ENCODE data around the gene SEMA3B.
"Not testable (repeated sequence)": the region's sequence is repeated elsewhere in the genome, so short reads cannot be mapped to it uniquely, and the experiment has no call there.

Gene SEMA3B

DNA sequence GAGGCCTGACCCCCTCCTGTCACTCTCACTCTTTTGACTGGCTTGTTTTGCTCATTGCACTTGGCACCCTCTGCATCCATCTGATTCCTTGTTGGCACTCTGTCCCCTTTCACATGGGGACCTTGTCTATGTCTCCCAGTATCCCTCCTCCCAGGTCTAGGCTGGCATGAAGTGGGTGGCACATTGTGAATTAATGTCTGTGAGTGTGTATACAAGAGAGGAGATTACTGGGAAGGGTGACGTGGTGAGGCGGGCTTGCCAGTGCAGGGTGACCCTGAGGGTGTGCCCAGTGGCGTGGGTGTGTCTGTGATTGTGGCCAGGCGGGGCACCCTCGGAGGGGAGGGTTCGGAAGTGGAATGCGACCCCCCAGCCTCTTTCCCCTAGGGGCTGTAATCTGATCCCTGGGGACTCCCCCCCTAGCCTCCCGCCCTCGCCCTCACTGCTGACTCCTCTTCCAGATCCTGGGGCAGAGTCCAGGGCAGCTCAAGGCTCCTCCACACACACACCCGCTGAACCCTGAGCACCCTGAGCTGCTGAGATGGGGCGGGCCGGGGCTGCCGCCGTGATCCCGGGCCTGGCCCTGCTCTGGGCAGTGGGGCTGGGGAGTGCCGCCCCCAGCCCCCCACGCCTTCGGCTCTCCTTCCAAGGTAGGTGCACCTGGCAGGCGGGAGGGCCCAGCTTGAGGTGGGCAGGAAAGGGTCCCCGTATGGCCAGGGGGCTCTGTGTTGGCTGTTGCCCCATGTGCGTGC lies at the start of gene SEMA3B:
Gene SEMA3B (plus strand): TSS at position 445 of the 749 bp plus-strand sequence. CDS start 94 bp downstream, at position 539.
- in situ Hi-C loops (cut with MboI; ENCODE audit: low sequenced_read_pairs): no loop called here

DNA sequence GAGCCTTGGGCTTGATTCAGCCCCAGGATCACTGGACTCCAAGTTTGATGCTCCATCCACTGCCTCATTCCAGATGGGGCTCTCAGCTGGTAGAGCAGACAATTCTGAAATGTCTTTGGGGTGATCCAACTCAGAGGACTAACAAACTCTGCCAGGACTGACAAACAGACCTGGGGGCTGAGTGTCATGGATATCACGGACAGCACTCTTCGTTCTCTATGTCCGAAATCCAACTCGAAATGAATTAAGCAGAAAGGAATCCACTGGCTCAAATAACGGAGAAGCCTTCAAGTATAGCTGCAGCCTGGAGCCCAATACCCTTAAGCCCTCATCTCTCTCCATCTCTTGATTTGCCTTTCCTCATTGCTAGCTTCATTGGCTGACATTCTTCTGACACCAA lies 49.7 kb upstream of the SEMA3B start:
- in situ Hi-C loops (cut with MboI; ENCODE audit: low sequenced_read_pairs): no loop called here

DNA sequence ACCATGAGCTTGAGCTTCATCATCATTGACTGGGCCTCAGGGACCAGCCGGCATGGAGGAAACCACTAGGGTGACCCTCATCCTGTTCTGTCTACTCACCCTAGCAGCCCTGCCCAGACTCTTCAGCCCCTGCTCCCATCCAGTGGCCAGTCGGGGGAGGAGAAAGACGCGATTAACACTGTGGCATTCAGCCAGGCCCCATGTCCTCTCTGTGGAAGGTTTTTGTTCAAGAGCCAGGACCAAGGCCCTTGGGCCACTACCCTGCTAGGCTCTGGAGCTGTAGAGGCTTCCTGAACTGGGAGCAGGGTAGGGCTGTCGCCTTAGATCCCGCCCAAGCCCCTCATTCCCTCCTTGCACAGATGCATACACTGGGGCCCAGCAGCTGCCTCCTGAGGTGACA lies 48.8 kb upstream of the SEMA3B start:
- in situ Hi-C loops (cut with MboI; ENCODE audit: low sequenced_read_pairs): no loop called here

DNA sequence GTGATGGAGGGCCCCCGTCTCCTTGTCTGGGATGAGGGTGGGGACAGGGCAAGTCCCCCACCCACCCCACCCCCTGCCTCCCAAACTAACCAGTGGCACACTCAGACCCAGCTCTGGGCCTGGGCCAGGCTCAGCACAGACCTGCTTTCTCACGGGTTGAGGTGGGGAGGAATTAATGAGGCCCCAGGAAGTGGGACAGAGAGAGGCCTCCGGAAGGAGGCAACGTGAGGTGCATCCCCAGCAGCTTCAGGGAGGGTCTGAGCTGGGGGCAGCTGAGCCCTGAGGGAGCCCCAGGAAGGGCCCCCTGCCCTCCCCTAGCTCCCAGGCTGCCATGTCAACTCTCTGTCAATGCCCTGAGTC lies 47.9 kb upstream of the SEMA3B start:
- in situ Hi-C loops (cut with MboI; ENCODE audit: low sequenced_read_pairs): no loop called here

DNA sequence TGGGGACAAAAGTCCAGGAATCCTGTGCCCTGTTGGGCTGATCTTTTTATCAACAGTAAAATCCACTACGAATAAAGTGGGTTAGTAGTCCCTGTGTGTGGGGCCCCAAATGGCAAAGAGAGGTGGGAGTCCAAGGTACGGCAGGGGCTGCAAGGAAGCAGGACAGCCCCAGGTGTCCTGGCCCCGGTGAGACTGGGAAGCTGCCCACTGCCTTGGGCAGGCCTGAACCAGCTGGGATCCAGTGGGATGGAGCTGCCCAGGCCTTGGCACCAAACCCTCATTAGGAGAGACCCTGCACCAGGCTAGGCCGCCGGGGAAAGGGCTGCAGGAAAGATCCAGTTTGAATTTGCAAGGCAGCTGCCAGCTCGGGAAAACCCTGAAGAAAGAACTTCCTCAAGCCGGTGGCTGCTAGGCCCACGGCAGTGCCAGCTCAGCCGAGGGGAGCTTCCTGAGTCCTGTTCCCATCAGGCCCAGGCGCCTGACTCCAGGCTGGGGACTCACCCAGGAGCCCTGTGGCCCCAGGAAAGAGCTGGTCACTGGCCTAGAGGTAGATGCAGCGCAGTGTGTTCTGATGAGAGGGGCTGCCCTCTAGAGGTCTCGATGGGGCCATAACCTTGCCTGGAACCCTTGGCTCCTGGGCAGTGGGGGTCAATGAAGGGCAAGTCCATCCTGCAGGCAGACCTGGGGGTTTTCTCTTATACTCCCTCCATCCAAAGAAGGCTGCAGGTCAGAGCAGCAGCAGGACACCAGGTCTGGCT lies 47.4 kb upstream of the SEMA3B start:
- in situ Hi-C loops (cut with MboI; ENCODE audit: low sequenced_read_pairs): no loop called here

DNA sequence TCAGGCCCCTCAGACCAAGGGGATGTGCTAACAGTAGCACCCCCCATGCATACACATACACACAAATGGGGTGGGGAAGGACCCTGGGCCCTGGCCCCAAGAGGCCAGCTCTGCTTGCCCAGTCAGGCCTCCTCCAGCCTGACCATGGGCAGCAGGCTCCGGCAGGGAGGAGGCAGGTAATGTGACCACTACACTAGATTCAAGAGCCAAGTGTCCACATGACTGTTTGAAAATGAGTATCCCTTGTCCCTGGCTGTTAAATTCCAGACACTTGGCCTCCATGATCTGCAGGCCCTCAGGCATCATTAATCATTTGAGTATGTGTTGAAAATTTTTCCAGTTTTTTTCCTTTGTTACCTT lies 46.8 kb upstream of the SEMA3B start:
- in situ Hi-C loops (cut with MboI; ENCODE audit: low sequenced_read_pairs): no loop called here

DNA sequence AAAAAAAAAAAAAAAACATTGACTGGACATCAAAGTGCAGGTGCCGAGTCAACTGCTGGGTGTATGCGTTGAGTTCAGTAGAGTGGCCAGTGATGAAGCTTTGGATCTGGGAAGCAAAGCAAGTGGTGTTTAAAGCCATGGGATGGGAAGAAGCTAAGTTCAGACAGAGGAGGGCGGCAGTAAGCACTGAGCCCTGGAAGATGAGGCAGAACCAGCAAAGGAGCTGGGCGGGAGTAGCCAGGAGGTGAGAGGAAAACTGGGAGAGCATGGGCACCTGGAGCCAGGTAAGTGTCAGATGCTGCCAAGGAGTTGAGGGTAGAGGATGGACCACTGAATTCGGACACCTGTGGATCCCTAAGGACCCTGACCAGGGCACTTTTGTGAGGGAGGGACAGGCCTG lies 44.3 kb upstream of the SEMA3B start:
- in situ Hi-C loops (cut with MboI; ENCODE audit: low sequenced_read_pairs): no loop called here

DNA sequence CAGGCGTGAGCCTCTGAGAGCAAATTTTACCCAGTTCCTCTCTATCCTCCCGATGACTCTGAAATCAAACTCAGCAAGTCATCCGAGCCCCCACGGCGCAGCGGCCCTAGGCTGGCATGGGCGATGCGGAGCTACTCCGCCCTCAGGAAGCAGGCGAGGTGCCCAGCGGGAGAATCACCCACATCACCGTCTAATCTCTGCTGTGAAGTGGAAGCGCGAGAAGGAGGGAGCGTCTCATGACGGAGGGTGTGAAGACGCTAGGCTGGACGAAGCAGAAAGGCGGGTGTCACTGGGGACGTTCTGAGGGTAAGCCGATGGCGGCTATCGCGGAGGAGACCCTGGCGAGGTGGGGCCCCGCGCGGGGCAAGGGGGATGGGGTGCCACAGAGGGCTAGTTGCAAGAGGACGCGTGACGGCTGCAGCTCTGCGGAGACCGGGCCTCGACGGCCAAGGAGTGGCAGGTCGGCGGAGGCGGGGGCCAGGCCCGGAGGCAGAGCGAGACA lies 42.0 kb upstream of the SEMA3B start:
- in situ Hi-C loops (cut with MboI; ENCODE audit: low sequenced_read_pairs): no loop called here

DNA sequence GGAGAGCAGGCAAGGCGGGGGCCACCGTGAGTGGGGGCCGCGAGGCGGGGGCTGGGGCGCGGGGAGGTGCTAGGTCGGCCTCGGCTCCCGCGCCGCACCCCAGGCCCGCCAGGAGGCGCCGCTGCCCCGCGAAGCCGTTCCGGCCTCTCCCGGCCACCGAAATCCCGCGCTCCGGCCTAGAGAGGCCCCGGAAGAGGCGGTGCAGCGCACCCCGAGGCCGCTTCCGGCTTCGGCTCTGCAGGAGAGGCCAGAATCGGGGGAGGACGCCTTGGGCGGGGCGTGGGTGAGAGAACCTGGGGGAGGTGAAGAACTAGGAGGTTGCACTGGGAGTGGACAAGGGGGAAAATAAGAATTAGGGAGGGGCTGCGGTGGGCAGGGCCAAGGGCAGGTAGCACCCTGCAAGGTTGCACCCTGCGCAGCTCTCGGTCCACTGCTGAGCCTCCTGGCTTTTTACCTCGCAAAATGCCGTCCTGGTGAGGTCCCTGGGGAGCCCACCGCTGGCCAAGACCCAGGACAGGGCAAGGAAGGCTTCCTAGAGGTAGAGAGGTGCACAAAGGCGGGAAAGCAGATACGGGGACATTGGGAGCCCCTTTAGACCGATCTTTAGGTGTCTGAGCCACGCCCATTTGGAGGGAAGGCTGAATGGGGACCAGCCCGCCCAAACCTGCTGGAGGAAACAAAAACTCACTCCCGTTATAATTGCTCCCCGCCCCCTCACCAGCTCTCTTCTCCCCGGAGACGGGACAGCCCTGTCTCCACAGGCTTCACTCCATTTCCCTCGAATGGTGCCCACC lies 41.4 kb upstream of the SEMA3B start:
- in situ Hi-C loops (cut with MboI; ENCODE audit: low sequenced_read_pairs): no loop called here

DNA sequence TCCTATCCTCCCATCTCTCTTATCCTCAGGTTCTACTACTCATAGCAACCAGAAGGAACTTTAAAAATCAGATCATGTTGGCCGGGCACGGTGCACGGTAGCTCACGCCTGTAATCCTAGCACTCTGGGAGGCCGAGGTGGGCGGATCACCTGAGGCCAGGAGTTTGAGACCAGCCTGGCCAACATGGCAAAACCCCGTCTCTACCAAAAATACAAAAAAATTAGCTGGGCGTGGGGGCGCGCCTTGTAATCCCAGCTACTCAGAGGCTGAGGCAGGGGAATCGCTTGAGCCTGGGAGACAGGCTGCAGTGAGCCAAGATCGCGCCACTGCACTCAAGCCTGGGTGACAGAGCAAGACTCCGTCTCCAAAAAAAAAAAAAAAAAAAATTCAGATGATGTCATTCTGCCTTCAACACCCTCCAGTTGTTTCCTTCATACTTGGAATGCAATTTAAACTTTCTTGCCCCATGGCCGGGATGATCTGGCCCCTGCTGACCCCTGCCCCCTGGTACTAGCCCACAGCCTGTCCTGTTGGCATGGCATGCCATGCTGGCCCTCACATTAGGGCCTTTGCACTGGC lies 40.7 kb upstream of the SEMA3B start:
- in situ Hi-C loops (cut with MboI; ENCODE audit: low sequenced_read_pairs): not testable (repeated sequence)

DNA sequence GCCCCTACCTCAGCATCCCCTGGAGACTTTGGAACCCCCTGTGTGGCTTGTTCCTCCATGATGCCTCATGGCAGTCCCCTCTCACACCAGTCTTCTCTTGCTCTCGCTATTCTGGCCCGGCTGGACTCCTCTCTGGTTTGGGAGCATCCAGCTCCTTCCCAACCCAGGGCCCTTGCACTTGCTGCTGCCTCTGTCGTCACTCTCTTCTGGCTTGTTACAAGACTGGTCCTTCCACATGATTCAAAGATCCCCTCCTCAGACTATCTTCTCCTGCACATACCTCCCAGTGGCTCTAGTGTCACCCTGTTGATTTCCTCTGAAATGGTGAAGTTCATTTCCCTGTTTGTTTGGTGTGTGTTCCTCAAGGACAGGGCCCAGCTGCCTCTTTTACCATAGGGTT lies 39.5 kb upstream of the SEMA3B start:
- in situ Hi-C loops (cut with MboI; ENCODE audit: low sequenced_read_pairs): no loop called here

DNA sequence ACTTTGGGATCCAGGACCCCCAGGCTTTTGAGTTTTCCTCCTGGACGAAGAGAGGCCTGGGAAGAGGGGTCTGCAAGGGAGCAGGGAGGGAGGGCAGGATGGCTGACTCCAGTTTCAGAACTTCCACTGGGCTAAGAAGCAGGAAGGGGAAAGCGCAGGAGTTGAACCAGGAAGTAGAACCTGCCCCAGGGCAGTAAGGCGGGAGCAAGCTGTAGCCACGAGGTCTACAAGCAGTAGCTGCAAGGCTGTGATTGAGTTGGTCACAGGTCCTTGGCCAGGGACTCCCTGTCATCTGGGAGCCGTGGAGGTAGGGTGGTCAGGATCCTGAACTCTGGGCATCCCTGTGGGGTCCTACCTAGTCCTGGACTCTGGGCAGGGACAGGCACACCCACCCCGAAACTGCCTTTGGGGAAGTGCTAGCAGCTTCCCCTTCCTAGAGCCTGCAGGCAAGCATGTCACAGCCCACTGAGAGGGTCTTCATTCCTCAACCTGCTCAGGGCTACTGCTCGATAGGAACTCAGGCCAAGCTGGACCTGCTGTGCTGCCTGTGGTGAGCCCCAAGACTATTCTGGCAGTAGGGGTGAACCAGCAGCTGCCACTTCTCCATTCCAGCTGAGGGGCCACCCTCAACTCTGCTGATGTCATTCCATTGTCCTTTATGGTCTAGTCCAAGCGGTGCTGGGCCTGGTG lies 38.7 kb upstream of the SEMA3B start:
- in situ Hi-C loops (cut with MboI; ENCODE audit: low sequenced_read_pairs): no loop called here

DNA sequence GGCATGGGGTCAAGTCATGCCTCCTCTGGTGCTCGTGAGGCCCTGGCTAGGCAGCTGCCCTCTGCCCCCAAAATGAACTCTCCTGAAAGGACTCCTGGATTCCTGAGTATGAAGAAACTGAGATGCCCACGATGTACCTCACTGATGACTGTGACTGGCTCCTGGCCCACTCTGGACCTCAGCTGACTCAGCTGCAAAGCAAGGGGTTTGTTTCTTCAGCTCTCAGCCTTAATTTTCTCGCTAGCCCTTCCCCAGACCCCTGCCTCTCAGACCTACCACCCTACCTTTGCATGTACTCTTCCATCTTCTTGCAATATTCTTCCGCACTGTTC lies 38.2 kb upstream of the SEMA3B start:
- in situ Hi-C loops (cut with MboI; ENCODE audit: low sequenced_read_pairs): no loop called here

DNA sequence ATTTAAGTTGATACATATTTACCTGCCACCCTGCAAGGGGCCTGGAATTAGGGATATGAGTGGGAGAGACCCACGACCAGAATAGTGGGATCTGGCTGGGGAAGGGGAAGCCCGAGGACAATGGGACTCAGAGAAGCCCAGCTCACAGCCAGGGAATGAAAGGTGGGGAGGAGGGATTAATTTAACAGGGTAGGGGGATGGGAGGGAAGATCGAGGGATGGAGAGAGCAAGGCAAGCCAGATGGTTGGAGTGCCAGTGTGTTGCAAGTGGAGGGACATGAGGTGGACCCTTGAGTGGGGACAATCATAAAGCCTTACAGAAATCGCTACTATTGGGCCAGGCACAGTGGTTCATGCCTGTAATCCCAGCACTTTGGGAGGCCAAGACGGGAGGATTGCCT lies 37.4 kb upstream of the SEMA3B start:
- in situ Hi-C loops (cut with MboI; ENCODE audit: low sequenced_read_pairs): no loop called here

DNA sequence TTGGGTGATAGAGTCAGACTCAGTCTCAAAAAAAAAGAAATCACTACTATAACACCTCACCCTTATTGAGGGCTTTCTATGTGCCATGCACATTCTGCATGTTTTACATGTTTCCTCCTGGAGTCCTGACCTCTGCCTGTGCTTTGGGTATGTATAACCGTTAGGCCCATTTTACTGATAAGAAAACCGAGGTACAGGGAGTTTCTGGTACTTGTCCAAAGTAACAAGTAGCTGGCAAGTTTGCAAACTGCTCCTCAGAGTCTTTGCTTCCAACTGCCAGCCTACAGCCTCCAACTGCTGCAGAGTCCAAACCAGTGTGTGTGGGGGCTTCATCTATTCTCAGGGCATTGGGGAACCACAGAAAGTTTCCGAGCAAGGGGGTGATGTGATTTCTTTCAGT lies 36.6 kb upstream of the SEMA3B start:
- in situ Hi-C loops (cut with MboI; ENCODE audit: low sequenced_read_pairs): no loop called here

DNA sequence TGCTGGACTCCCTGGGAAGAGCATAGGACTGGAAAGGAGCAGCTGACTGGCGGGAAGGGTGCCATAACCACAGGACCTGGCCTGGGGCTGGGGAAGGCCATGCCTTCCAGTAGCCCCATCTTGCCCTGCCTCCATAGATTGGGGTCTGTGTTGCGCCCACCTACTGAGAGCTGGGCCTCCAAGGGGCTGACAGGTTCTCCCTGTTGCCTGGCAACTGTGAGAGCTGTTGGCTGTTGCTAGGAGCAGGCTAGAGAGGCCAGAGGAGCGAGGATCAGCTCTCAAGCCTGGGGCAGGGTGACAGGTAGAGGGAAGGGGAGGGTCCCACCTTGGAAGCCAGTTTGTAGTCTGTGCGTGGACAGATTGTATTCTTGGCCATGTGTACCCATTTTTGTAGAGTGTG lies 35.8 kb upstream of the SEMA3B start:
- in situ Hi-C loops (cut with MboI; ENCODE audit: low sequenced_read_pairs): no loop called here

DNA sequence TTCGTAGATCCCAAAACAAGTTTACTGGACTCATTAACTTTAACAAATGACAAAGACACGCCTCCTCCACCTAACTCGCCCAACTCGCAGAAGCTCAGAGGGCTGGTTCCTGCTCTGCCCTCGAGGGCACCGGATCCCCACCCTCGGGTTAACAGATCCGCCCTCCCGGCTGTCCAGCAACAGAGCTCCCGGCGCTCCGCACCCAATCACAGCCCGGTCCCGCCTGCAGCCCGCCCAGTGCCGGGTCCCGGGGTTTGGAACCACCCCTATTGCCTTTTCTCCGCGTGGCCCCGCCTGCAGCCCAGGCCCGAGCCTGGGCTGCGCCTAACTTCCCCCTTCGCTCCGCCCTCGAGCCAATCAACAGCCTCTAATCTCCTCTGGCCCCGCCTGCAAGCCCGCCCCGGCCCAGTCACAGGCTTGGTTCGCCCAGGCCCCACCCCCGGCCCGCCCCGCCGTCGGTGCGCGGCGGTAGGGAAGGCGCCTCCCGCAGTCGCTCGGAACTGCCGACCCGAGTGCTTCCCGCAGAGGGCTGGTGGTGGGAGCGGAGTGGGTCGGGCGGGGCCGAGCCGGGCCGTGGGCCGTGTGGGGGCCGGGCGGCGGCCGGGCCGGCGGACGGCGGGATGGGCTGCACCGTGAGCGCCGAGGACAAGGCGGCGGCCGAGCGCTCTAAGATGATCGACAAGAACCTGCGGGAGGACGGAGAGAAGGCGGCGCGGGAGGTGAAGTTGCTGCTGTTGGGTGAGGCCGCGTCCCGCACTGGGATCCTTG lies 33.0 kb upstream of the SEMA3B start, which contains the start of gene GNAI2:
Gene GNAI2 (plus strand): TSS at position 489 of the 768 bp plus-strand sequence. CDS start 132 bp downstream, at position 621.
- in situ Hi-C loops (cut with MboI; ENCODE audit: low sequenced_read_pairs): no loop called here

DNA sequence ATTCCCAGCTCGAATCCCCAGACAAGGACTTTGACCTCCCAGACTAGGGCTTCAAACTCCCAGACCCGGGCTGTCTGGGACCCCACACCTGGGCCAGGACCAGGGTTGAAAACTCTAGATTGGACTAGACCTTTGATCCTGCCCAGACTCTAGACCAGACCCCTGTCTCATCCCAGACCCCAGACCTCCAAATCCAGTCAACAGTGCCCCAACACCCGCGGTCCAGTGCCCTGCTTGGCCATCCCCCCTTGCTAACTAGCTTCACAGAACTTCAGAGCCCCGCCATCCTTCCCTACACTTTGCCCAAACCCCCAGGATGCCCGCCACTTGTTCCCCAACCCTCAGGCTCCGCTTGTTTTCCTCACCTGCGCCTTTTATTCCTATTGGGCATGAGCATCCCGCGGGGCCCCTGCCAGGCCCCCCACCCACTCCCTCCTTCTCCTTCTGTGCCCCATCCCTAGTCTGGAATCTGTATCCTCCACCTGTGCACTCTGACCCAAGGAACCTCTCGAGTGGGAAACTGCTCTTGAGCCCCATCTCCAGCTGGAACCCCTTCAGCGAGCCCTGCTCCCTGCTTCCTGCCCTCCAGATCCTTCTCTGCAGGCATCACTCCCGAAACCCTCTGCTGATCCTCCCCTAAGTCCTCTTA lies 32.3 kb upstream of the SEMA3B start:
- in situ Hi-C loops (cut with MboI; ENCODE audit: low sequenced_read_pairs): no loop called here

DNA sequence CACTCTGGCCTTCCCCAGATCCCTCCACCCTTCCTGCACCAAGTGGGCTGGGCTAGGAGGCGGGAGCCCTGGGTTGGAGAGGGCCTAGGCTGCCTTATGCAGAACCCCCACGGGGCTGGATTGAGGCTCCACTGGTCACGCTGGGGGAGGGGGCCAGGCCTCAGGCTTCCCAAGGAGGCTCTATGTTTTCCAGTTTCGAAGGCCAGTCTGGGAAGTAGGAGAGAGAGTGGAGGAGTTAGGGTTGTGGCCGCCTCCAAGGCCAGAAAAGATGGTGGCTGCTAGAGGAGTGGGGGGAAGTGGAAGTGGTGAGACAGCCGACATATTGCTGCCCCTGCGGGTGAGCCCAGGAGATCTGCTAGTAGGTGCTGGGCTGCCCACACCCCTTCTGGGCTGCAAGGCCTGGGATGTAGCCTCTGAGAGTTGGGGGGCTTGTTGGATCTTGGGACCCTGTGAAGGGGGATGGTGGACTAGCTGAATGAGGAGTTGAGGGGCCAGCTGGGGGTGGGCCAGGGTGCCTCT lies 31.8 kb upstream of the SEMA3B start:
- in situ Hi-C loops (cut with MboI; ENCODE audit: low sequenced_read_pairs): no loop called here
